Measurements from ENCODE around the gene LGALSL.

Gene LGALSL

DNA sequence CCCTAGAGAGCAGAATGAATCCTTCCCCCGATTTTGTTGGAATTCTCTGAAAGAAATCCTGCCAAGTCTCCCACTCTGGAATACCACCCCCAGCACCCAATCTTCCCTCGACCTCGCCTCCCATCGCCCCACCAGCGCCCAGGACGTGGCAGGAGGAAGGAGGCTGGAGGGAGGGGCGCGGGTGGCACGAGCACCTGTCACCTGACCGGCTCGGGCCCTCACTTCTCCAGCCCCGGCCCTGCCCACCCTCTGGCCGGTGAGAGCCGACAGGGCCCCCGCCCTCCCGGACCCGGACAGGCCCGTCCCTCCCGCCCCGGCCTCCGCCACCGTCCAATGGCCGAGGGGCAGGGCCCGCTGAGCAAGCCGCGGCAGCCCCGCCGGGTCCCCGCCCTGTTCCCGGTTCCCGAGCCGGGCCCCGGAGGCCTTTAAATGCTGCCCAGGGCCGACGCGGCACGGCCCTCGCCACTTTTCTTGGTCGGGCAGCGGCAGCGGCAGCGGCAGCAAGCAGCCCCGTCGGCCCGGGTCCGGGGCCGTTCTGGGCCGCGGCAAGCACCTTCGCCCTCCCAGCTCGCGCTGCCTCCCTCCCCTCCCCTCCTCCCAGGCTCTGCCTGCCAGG, at the start of gene LGALSL:
LGALSL (plus strand) TSS at position 393 of the 616 bp plus-strand sequence. CDS start 384 bp downstream, outside the sequence.
- peak in 1 of 2 donors; percentile 50 for DNase-seq

- no peak for DNase-seq
These were observed 49.2 kb upstream of the LGALSL start for GRCh38 chr2:64404743-64405142.

DNA sequence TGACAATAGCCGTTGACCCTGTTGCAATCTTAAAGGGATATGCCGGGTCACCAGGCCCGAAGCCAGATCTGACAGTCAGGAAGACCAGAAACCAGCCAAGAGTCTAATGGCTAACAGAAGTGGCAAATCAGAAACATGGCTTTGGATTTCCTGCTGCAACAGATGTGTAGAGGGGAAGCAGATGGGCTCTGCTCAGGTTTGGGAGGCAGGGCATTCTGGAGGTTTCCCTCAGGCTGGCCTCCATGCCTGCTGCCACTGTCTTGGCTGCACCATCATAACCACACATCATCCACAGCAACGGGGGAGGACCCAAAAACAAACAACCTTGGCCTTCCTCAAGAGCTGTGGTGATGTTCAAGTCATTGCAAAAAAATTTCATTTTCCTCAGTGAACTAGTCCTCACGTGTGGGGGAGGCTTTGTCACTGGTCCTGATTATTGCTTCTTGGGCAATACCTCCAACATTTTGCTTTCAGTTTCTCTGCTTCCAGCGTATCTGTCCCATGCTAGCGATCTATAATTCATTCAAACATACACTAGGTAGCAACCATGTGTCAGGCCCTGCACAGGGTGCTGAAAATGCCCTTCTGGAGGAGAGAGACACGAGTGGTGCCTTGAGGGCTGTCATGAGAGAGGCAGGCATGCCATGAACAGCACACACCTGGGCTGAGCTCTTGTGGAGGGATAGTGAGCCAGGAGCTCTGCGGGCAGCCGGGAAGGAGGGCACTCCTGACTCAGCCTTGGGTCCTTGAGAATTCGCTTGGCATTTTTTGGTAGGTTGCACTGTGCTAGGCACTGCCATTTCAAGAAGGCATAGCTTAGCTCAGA, 48.2 kb upstream of the LGALSL start:
- no peak for DNase-seq

DNA sequence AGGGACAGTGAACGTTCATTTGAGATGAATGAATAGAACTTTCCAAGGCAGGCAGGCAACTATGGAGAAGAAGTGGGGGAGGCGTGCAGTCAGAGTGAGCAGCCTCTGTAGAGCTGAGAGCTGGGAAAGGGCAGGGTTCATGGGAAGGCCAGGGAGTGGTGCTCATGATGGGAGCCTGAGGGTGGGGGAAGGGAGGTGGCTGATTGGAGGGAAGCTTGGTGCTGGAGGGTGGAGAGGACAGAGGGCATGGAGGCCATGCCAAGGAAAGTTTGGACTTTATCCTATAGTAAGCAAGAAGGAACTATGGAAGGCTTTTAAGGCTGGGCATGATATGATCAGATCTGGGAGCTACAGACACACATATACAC, 47.6 kb upstream of the LGALSL start:
- no peak for DNase-seq

DNA sequence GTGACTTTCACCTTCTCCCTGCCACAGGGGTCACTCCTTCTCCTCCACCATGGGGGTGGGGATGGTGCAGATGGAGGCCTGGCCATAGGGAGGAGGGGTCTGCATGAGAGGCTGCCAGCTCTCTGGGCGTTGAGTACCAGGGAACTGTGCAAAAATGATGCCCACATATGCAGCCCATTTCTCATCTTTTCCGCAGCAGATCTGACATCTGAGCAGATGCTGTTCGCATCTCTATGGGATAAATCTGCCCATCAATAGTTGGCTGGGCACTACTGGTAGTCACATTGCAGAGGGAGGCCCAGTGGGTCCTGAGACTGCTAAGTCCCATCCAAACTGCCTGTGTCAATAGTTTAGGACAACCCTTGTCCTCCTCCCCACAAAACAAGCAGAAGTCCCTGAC, 45.9 kb upstream of the LGALSL start:
- DNase-seq: no peak

DNA sequence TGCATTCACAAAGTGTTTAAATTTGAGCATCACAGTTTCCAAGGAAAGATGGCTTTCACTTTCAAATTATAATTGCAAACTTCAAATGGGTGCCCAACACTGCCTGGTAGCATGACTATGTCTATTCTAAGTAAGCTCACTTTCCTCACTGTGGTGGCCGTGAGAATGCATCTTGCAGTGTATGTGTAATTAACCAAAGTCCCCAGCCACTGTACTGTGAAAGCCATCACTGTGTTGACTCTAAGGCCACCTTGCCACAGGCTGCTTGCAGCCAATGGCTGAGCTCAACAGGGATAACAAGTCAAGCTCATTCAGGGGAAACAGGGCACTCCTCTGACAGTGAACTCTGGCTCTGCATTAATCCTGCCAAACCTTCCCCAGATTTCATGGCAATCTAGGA, 43.3 kb upstream of the LGALSL start:
- no peak for DNase-seq

GRCh38 chr2:64412671-64413070, 41.3 kb upstream of the LGALSL start:
- no peak for DNase-seq

GRCh38 chr2:64414736-64415435, 39.1 kb upstream of the LGALSL start:
- DNase-seq: no peak

DNA sequence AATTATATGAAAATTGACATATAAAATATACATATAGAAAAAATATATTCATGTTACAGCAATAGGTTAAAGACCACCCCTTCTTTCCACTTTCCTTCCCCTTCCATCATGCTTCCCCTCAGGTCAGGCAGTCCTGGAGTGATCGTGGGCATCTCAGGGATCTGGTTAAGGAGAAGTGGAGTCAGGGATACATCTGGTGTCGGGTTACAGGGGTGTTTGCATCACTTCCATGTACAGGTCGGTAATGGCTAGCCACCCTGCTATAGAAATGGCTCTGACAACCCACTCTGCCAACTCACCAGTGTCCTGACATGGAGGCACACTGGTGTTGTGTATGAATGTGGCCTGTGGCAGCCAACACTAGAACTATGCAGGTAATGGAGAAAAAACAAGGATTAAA, 36.3 kb upstream of the LGALSL start:
- DNase-seq: no peak

GRCh38 chr2:64419596-64420165, 34.3 kb upstream of the LGALSL start:
- no peak for DNase-seq

GRCh38 chr2:64420677-64421076, 33.3 kb upstream of the LGALSL start:
- no peak for DNase-seq

DNA sequence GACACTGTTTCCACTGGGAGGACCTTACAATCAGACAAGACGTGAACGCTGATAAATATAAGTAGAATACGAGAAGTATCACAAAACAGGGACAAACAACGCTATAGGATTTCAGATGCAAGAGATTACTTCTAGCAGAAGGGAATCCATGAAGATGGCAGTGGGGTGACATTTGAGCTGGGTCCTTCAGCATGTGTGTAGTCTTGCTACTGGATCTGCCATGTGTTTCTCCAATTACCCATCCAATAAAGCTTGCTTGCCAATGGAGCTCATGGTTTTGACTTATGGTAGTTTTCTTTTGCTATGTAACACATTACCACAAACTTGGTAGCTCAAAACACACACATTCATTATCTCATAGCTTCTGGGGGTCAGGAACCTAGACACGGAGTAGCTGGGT, 32.8 kb upstream of the LGALSL start:
- DNase-seq: no peak

GRCh38 chr2:64422466-64422865, 31.5 kb upstream of the LGALSL start:
- DNase-seq: no peak

DNA sequence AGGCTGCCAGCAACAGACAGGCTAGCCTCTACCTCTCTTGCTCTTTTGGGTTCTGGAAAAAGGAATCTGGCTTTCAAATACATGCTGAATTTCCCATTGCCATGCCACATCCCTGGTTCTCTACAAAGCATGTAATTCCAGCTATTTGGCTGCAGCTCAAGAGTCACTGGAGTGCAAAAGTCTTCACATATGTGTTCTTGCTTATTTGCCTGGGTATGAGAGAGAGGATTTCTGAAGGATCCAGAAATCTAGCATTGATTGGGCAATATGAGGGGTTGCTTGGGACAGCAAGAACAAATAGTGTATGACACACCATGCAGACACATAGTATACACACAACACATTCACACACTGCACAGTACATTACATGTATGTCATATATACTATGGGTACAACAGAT, 30.7 kb upstream of the LGALSL start:
- no peak for DNase-seq

DNA sequence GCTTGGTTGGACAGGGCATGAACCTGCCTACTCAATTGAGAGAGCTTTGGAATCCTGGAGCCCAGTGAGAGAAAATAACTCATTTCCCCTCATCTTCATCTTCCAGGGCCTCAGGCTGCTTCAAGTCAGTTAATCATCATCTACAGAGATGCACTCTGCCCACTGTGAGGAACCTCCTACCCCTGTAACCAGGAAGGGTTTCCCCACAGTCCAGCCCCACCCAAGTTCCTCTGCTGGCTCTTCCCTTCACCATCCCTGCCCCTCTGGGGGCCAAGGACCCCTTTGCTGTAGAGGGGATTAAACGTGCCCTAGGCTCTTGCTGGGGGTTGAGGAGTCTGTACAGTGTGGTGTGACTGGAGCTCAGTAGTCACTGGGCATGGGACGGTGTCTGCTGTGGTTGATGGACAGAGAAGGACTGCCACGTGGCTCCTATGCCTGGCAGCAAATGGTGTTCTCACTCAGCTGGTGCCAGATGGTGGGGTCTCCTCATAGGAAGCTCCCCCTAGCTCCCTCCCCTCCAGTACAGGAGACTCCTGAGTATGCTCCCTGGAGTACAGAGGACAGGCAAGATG, 29.5 kb upstream of the LGALSL start:
- no peak for DNase-seq

GRCh38 chr2:64426183-64426952, 27.6 kb upstream of the LGALSL start:
- no peak for DNase-seq

DNA sequence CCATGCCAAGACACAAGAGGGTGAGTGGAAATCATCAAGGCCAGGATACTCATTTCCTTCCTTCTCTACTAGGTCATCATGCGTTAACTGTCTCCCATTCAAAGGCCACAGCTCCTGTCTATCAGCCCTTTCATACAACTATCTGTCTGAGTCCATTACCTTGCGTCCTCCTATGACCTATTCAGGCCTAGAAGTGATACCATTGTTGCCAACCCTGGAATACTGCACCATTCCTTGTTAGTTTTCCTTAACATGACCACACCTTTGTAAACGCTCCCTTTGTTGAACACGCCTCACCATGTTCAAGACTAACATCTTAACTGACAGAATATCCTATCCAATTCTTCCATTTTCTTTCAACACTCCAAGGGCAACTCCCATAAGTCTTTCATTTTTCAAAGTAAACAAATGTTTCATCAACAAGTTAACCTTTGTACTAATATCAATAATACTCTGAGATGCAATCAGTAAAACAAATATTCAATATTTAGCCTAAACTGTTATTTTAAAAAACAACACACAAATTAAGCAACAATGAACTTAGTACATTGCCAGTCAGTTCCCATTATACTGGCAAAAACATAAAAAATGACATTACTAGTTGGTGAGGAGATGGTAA, 19.8 kb upstream of the LGALSL start:
- DNase-seq: no peak

DNA sequence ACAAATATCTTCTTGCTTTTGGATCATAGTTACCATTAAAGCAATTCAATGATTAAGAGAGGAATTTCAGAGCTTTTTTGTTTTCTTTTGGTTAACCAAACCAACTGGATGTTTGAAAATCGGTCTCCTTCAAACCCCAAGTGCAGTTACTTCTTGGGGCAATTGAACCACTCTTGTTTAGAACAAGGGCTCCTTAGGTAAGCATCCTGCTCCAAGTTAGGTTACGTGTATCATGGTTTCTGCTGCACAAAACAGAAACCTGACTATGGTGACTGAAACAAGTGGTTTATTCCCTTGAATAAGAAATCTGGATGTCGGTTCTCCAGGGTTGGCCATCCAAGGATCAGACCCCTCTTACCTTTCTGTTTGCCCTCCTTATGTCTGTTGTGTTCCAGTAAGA, 16.1 kb upstream of the LGALSL start:
- no peak for DNase-seq

DNA sequence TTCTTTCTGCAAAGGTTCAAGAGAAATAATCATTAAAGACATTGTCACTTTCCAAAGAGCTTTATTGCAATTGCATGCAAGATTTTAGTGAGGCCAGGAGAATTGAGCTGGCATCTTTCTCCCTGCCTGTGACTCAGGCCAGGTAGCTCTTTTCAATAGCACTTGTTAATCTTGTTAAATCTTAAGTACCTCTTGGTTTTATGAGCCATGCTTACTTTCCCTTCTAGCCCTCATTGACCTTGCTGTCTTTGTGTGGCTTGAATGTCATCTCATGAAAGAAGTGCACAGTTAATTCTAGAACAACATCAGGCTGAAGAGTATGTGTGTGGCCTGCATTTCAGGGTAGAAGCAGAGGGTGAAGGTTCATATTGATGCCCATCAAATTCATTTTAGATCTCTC, 14.8 kb upstream of the LGALSL start:
- no peak for DNase-seq

DNA sequence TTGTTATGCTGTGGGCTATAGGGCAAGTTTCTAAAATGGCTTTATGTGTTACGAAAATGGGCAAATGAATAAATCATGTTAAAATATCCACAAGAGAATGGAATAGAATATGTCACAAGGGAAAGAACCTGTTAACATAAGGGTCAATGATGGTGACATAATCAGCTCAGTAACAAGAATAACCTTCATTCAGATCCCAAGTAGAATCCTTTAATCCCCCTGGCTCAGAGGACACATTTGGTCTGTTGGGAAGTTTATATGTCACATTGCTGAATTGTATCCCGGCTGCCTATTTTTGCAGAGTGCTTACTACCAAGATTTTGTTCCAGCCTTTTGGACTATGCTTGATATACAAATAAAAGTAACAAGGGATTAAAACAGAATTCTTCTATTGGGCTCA, 13.1 kb upstream of the LGALSL start:
- no peak for DNase-seq

- DNase-seq: no peak
These were observed 11.7 kb upstream of the LGALSL start for GRCh38 chr2:64442277-64442676.

DNA sequence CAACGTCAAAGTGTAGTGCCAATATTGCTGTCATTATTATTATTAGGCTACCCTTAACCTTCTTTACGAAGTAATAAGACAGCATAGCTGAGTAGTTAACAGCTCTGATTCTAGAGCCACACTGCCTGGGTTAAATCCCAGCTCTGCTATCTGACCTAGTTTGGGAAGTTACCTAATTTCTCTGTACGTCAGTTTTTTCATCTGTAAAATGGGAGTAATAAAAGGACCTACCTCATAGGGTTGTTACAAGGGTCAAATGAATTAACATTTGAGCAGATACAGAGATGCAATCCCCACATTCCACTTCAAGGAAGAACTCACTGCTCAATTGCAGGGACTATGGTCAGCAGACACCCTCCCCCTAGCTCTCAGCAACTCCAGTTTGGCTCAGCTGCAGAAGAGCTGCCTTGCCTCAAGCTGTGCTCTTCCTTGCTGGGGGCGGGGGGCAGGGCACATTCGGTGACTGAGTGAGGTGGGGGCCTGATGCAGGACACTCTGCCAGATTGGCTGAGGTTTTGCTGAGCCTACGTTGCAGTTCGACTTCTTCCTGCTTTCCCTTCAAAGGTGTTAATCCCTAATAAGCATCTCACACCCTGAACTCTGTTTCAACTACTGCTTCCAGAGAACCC, 11.0 kb upstream of the LGALSL start:
- DNase-seq: no peak

All from CD4-positive, alpha-beta T cell treated with Interleukin-1 beta for 1 hour (primary cell).